Memory B cell (primary cell): Measurements from ENCODE around the gene KIF26B.
"Not testable (repeated sequence)": the region's sequence is repeated elsewhere in the genome, so short reads cannot be mapped to it uniquely, and the experiment has no call there.

ENCODE experiments used
- ATAC-seq: fragments of 150-1000 bp; cut with Tn5 transposase; 2 replicates; pipeline ENCODE4 v1.10.0; 2021; ENCODE audit warnings: low read depth, mild to moderate bottlenecking, moderate library complexity
- DNase-seq, 2 donors: peaks; one replicate each; pipeline ENCODE4 v3.0.0; 2022; ENCODE audit warnings: low spot score in 2 of 2
- H3K27ac Mint-ChIP-seq: one replicate; pipeline ENCODE4 v1.8.0; 2022; ENCODE audit warnings: mild to moderate bottlenecking, moderate library complexity, mixed read lengths
- H3K27me3 Mint-ChIP-seq: one replicate; pipeline ENCODE4 v1.8.0; 2022; ENCODE audit warnings: mixed read lengths
- H3K36me3 Mint-ChIP-seq: one replicate; pipeline ENCODE4 v1.8.0; 2022; ENCODE audit warnings: mild to moderate bottlenecking, mixed read lengths
- H3K4me1 Mint-ChIP-seq: one replicate; pipeline ENCODE4 v1.8.0; 2022; ENCODE audit warnings: mixed read lengths
- H3K4me3 Mint-ChIP-seq: one replicate; pipeline ENCODE4 v1.8.0; 2022; ENCODE audit warnings: mild to moderate bottlenecking, moderate library complexity, mixed read lengths
- H3K9me3 Mint-ChIP-seq: one replicate; pipeline ENCODE4 v1.8.0; 2022; ENCODE audit warnings: mixed read lengths

KIF26B gene

DNA sequence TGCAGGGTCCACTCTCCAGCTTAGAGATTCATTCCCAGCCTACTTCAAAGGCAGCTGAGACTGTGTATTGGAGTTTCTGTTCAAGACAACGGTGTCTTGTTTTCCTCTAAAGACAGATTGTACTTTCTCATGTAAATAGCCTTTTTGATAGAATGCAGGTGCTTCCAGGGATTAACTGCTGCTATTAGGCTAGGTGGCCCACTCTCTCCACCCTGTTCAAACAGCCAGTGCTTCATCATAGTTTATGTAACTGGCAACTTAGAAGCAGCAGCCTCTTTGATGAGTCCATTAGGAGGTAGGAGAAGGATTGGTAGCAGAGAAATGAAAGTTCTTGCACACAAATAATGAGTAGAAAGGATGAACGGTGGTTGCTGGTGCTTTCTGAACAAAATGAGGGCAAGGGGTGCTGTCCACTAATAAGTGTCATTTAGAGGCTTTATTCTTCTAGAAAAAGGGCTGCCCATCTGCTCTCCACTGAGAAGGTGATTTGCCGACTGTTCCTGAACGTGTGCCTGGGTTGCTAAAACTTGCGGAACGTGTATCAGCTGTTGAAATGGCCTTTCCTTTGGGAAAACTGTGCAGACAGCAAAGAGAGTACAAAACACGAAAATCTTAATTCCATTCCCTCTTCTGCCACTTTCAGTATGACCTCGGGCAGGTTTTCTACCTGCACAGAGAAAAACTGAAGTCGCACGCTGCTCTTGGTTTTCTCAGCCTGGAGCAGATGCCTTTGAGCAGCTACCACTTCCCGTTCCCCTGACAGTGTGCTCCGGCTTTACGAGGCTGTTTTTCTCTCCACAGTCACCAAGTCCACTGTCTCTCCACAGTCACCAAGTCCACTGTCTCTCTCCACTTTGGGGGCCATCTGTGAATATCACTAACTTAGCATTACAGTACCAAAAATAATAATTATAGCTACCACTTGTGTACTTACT, 228.9 kb downstream of the KIF26B start:
- Mint-ChIP-seq H3K4me3 (no peak overlapping the region), H3K27me3 (peaks cover 5% of the 10 kb centered on the region), H3K4me1 (no peaks in the 10 kb centered on the region), H3K9me3 (no peaks in the 10 kb centered on the region), H3K27ac (no peak overlapping the region), H3K36me3 (no peaks in the 10 kb centered on the region)
- no peak for ATAC-seq
- DNase-seq, result no peak

DNA sequence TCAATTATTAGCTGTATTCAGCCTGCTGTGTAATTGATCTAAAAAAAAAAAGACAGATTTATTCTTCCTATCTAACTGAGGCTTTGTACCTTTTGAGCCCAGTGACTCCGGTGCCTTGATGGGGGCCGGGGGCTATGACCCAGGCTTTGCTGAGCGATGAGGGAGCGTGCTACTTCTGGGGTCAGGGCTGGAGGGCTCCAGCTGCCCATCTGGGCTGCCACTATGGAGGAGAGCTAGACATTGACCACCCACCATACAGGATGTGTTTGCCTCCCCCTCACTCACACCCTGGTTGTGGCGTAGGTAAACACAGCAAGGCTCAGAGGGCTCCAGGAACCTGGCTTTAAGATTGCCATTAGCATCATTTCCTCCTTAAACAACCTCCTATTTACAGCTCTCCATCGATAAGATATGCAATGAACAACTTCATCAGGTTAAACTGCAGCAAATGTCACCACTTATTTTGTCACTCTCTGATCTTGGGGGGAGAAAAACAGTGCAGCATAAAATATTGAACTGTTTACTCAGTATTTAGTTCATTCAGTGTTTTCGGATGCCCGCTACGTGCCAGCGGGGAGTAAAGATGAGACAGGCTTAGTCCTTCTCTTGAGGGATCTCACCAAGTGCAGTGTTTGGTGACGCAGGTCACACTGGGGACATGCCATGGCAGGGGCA, 231.6 kb downstream of the KIF26B start:
- no peak for ATAC-seq
- no peaks in the 10 kb centered on the region for H3K9me3 Mint-ChIP-seq
- no peak overlapping the region for H3K27ac Mint-ChIP-seq
- no peaks in the 10 kb centered on the region for H3K4me1 Mint-ChIP-seq
- no peak overlapping the region for H3K4me3 Mint-ChIP-seq
- DNase-seq, result no peak
- peaks cover 5% of the 10 kb centered on the region for H3K27me3 Mint-ChIP-seq
- no peaks in the 10 kb centered on the region for H3K36me3 Mint-ChIP-seq

DNA sequence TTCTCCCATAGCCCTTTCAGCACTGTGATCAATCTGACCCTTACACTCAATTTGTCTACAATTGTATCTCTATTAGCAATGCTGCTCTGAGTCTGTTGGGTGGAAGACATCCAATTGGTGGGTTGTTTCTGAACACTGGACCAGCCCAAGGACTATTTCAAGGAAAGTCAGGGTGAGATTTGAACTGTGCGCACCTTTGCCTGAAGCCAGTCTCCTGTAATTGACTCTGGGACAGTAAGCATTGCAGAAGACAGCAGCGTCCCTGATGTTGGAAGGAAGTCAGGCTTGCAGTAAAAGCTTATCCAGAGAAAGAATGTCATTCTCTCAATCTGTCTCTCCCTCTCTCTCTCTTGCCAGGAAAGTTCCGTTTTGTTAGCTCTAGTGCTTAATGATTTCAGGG, 233.9 kb downstream of the KIF26B start:
- no peak for DNase-seq
- Mint-ChIP-seq H3K4me3 (no peak overlapping the region), H3K4me1 (no peaks in the 10 kb centered on the region), H3K9me3 (peaks cover 4% of the 10 kb centered on the region), H3K27ac (no peak overlapping the region), H3K36me3 (no peaks in the 10 kb centered on the region), H3K27me3 (peaks cover 8% of the 10 kb centered on the region)
- ATAC-seq, result no peak

DNA sequence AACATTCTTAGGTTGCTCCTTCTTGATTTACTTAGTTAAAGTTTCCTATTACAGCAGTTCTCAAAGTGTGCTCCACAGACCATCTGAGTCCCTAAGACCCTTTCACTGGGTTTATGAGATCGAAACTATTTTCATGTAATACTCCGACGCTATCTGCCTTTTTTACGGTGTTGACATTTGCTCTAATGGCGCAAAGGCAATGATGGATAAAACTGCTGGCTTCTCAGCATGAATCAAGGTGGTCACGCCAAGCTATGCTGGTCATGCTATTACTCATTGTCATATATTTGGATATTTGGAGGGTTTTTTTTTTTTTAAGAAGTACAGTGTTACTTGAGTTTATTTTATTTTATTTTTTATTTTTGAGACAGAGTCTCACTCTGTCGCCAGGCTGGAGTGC, 235.1 kb downstream of the KIF26B start:
- Mint-ChIP-seq H3K9me3 (peaks cover 4% of the 10 kb centered on the region), H3K36me3 (no peaks in the 10 kb centered on the region), H3K4me3 (no peak overlapping the region), H3K27me3 (peaks cover 8% of the 10 kb centered on the region), H3K27ac (no peak overlapping the region), H3K4me1 (no peaks in the 10 kb centered on the region)
- no peak for ATAC-seq
- no peak for DNase-seq

DNA sequence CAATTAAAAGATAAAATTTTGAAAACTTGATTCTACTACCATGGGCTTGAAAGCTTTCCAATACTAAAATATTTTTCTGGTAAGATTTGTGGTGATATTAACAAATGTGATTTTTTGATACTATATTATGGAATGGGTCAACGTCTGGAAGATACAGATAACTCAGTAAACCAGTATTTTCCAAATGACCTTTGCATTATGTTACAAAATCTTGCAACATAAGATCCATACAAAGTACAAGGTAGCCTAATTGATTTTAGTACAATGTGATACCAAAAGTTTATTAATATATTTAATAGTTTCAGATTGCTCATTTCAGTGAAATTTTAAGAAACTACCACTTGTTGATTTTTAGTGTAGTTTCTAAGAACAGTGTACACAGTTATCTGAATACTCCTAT, 236.2 kb downstream of the KIF26B start:
- no peaks in the 10 kb centered on the region for H3K4me1 Mint-ChIP-seq

DNA sequence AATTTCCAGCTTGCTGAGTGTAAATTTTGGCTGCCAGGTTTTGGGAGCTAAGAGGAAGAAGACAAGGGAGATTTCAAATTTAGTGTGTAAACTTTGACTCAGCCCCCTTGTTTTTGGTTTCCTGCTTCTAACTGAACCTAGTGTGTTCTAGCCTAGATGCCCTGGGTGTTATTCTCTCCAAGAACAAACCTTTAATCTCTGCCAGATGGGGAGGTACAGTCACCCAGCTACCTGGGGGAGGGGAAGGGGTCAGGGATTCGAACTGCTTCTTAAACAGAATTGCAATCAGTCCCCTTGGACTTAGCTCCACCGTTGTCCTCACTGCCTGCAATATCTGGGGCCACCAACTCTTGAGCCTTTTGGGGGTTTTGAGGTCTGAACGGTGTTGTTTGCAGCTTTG, 238.9 kb downstream of the KIF26B start:
- no peak overlapping the region for H3K4me3 Mint-ChIP-seq
- H3K36me3 Mint-ChIP-seq, result no peaks in the 10 kb centered on the region
- no peaks in the 10 kb centered on the region for H3K4me1 Mint-ChIP-seq
- ATAC-seq, result no peak
- H3K27me3 Mint-ChIP-seq, result peaks cover 6% of the 10 kb centered on the region
- H3K27ac Mint-ChIP-seq, result no peak overlapping the region
- DNase-seq, result no peak
- peaks cover 4% of the 10 kb centered on the region for H3K9me3 Mint-ChIP-seq

More for the DNA sequence above, 236.2 kb downstream of the KIF26B start:
- ATAC-seq (no peak), DNase-seq (no peak)
- peaks cover 3% of the 10 kb centered on the region for H3K27me3 Mint-ChIP-seq
- no peak overlapping the region for H3K4me3 Mint-ChIP-seq
- no peaks in the 10 kb centered on the region for H3K36me3 Mint-ChIP-seq
- peaks cover 4% of the 10 kb centered on the region for H3K9me3 Mint-ChIP-seq
- H3K27ac Mint-ChIP-seq, result no peak overlapping the region

DNA sequence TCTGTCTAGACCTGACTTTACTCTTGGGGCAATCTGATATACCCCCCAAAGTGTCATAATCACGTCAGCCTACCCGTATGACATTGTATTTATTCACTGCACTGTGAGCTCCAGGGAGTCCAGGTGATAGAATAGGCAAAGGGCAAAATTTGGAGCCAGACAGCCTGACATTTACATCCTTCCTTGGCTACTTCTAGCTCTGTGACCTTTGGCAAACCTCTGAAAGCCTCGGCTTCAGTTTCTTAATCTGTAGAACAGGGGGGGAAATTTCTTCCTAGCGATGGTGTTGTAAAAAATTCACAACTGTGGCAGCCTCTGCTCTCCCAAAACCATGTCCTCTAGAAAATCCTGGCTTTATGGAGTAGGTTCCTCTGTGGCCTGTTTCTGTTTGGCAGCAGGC, 240.9 kb downstream of the KIF26B start:
- peaks cover 4% of the 10 kb centered on the region for H3K9me3 Mint-ChIP-seq
- H3K27ac Mint-ChIP-seq, result no peak overlapping the region
- no peaks in the 10 kb centered on the region for H3K36me3 Mint-ChIP-seq
- no peak overlapping the region for H3K4me3 Mint-ChIP-seq
- no peaks in the 10 kb centered on the region for H3K4me1 Mint-ChIP-seq
- DNase-seq (no peak), ATAC-seq (no peak)
- H3K27me3 Mint-ChIP-seq, result peaks cover 8% of the 10 kb centered on the region

DNA sequence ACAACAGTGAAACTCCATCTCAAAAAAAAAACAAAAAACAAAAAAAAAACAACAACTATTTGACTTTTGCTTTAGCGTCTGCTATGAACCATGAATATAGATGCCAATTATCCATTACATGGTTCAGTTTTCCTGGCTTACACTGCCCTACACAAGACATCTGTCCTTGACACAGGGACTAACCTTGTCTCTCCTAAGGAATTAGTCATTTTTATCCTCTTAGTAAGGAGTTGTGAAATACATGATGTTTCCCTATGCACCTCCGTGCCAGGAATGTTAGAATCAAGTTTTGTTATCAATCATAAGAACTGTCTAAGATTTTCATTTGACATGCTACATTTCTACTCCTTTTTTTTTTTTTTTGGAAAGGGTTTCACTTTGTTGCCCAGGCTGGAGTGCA, 241.8 kb downstream of the KIF26B start:
- peaks cover 4% of the 10 kb centered on the region for H3K9me3 Mint-ChIP-seq
- ATAC-seq, result no peak
- DNase-seq, result no peak
- H3K4me1 Mint-ChIP-seq, result no peaks in the 10 kb centered on the region
- H3K27me3 Mint-ChIP-seq, result peaks cover 8% of the 10 kb centered on the region
- H3K36me3 Mint-ChIP-seq, result no peaks in the 10 kb centered on the region
- no peak overlapping the region for H3K27ac Mint-ChIP-seq
- no peak overlapping the region for H3K4me3 Mint-ChIP-seq

DNA sequence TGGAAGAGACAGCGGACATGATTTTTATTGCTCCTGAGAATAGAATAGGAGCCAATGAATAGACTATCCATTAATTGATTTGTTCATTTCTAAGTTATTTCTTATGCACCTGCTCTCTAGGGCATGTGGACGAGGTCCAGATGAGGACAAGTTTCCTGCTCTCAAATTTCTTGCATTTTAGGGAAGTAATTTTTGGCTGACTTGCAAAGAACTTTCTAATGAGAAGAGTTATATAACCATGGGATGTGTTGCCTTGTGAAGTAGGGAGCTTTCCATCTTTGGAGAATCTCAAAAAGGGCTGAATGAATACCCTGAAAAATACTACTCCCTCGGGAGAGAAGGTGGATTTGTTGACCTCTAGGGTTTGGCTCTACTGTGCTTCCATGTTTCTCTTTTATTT, 243.0 kb downstream of the KIF26B start:
- Mint-ChIP-seq H3K27me3 (peaks cover 10% of the 10 kb centered on the region), H3K9me3 (peaks cover 4% of the 10 kb centered on the region), H3K36me3 (no peaks in the 10 kb centered on the region), H3K27ac (no peak overlapping the region), H3K4me1 (no peaks in the 10 kb centered on the region), H3K4me3 (no peak overlapping the region)
- ATAC-seq, result no peak
- DNase-seq, result no peak

DNA sequence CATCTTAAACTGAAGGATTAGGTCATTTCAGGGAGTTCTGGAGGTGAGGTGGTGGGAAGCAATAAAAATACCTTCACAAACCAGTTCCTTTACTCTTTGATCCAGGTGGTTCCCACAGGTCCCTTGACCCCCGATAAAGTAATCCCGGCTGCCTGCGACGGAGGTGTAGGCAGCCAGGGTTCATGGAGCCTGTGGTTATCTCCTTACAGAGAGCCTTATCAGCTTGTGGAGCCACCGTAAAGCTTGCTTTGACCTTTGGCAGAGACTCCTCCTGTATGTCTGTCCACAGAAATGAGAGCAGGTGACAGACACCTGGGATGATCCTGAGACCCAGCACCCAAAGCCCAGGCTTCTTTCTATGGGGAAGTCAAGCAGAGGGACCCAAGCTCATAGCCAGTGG, 243.4 kb downstream of the KIF26B start:
- Mint-ChIP-seq H3K4me1 (no peaks in the 10 kb centered on the region), H3K36me3 (no peaks in the 10 kb centered on the region)
- ATAC-seq, result no peak

DNA sequence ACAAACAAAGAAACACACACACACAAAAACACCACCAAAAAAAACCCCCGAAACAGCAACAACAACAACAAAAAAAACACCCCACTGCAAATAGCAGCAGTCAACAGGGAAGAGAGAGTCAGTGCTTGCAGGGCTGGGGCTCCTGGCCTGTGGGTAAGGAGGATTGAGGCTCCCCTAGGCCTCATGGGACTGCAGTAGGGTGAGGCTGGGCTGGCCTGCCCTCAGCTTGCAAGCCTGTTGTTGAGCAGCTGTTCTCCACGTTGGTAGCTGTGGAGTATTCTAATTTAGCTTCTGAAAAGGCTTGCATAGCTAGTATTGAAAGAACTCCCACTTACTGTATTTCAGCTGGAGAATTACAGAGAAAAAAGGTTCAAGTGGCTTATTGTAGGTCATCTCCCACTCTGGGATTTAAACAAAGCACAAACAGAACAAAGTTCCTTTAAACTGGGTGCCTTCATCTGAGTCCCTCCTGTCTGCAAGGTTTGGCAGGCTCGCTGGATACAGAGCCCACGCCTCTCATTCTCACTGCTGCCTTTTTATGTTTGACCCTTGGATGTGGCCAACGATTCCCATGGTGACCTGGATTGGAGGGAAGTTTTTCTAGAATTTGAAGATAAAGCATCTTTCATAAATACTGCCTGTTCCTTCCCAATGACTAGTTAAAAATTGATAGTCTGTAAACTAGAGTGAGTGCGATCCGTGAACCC, 247.2 kb downstream of the KIF26B start:
- no peaks in the 10 kb centered on the region for H3K9me3 Mint-ChIP-seq
- ATAC-seq, result no peak
- no peak overlapping the region for H3K4me3 Mint-ChIP-seq
- H3K36me3 Mint-ChIP-seq, result no peaks in the 10 kb centered on the region
- DNase-seq, result no peak
- H3K27ac Mint-ChIP-seq, result no peak overlapping the region
- peaks cover 10% of the 10 kb centered on the region for H3K27me3 Mint-ChIP-seq
- H3K4me1 Mint-ChIP-seq, result no peaks in the 10 kb centered on the region

More for the DNA sequence above, 243.4 kb downstream of the KIF26B start:
- H3K4me3 Mint-ChIP-seq, result no peak overlapping the region
- DNase-seq, result no peak
- H3K27me3 Mint-ChIP-seq, result peaks cover 10% of the 10 kb centered on the region
- no peak overlapping the region for H3K27ac Mint-ChIP-seq
- H3K9me3 Mint-ChIP-seq, result peaks cover 3% of the 10 kb centered on the region

DNA sequence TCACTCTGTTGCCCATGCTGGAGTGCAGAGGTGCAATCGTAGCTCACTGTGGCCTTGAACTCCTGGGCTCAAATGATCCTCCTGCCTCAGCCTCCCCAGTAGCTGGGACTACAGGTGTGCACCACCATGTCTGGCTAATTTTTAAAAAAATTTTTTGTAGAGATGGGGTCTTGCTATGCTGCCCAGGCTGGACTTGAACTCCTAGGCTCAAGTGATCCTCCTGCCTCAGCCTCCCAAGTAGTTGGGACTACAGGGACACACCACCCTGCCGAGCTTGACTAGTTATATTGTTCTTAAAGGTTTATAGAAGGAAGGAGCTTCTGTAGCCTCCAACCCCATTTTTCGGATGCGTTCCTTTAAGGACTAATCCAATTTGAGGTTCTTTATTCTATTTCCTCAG, 248.2 kb downstream of the KIF26B start:
- not testable (repeated sequence) for H3K27me3 Mint-ChIP-seq, H3K36me3 Mint-ChIP-seq, H3K9me3 Mint-ChIP-seq, H3K4me3 Mint-ChIP-seq, DNase-seq, H3K4me1 Mint-ChIP-seq, H3K27ac Mint-ChIP-seq, ATAC-seq

DNA sequence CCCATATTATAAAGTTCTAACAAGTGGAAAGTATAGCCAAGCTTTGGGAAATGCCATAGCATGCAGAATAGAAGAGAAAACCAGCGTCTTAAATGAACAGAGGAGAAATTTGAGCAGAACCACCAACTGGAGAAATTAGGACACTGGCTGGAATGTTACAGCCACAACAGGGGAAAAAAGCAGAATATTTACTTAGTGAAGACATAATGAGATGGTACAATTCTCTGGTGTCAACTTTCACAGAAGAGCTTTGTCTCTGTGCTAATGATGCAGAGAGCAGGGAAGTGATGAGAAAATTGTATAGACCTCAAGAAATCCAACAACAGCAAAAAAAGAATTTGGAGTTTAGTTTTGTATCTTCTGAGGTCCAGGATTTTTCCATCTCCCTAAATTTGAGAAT, 249.7 kb downstream of the KIF26B start:
- no peak overlapping the region for H3K4me3 Mint-ChIP-seq

DNA sequence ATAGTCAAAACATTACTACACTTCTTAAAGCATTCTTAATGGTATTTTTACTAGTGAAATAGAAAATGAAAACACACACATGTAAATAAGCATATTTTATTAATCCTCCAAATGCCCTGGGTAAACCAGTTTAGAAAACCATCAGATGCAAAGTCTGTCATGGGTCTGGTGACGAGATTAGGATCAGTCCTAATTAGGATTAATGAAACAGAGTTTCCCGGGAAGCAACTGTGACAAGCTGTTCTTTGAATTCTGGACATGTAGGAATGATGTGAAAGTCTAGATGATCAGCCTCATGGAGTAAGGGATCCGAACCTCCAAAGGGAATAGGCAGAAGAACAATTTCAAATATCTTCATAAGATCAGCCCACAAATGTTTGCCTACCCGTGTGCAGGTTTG, 250.2 kb downstream of the KIF26B start:
- Mint-ChIP-seq H3K9me3 (no peaks in the 10 kb centered on the region), H3K4me1 (no peaks in the 10 kb centered on the region), H3K4me3 (no peak overlapping the region), H3K36me3 (no peaks in the 10 kb centered on the region), H3K27me3 (peaks cover 6% of the 10 kb centered on the region), H3K27ac (no peak overlapping the region)
- no peak for DNase-seq
- ATAC-seq, result no peak

More for the DNA sequence above, 249.7 kb downstream of the KIF26B start:
- Mint-ChIP-seq H3K27me3 (peaks cover 6% of the 10 kb centered on the region), H3K27ac (no peak overlapping the region), H3K4me1 (no peaks in the 10 kb centered on the region), H3K36me3 (no peaks in the 10 kb centered on the region), H3K9me3 (no peaks in the 10 kb centered on the region)
- no peak for DNase-seq
- ATAC-seq, result no peak
